ENCODE data around the gene FLYWCH1.

Gene FLYWCH1

DNA sequence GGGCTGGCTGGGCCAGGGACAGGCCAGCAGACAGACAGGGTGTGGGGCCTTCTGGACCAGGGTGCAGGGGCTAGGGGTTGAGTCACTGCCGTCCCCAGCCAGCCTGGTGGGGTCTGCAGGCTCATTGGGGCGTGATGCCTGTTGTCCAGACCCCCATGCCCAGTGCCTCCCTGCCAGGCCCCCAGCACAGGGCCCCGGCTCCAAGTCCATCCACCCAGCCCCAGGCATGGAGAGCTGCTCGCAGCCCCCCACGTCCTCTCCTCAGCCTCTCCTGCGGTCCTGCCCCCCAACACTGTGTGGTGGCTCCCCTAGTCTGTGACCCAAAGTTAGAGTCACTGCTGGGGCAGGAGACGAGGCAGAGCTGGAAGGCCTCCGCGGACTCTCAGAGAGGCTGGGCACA, 75.6 kb downstream of the FLYWCH1 start:
- no peak for DNase-seq

DNA sequence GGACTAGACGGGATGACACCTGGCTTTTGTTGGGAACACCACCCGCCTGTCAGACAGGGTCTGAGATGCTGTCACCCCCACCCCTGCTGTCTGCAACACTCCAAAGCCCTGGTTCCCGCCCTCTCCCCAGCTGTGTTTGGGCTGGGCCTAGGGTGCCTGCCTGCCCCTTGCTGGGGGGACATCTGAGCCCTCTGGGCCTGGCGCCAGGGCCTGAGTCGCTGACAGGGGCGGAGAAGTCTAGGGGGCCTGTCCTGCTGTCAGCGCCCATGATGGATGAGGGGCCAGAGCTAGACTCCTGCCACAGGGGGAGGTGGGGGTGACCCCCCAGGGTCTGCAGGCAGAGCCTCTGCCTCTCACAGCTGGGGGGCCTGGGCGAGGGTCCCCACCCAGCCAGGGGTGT, 76.1 kb downstream of the FLYWCH1 start:
- no peak for DNase-seq

DNA sequence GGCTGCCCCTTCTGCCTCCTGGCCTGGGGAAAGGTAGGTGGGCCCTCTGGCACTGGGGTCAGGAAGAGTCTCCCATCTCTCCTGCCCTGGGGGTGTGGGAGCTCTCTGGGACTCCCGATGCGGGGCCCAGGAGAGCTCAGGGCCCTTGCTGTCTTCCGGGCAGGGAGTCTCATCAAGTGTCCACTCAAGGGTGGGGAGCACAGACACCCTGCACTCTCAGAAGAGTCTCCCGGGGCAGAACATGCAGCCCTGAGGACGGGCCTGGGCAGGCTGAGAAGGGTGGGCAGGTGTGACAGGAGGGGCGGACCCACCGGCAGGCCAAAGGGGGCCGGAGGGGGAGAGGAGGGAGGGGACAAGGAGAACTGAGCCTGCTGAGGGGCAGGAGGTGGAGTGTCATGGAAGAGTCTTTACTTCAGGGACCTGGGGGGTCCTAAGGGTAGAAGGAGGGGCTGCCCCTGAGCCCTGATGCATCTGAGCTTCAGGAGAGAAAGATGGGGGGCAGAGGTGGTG, 76.9 kb downstream of the FLYWCH1 start:
- no peak for DNase-seq

DNA sequence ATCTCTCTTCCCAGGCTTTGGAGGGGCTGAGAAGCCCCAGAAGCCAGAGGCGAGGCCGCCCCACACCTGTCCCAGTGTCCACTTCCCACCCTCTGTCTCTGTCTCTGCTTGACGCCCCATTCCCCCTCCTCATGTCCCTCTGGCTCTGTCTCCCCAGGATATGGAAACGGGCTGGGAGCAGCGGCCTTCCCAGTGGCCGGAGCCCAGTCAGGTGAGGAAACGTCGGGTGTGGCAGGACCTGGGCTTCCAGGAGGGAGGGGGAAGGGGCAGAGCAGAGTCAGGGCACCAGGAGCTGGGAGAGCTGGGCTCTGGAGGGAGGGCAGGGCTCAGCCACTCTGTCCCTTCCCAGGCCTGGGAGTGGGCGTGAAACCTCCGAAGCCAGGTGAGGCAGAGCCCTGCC, 79.2 kb downstream of the FLYWCH1 start:
- no peak for DNase-seq

DNA sequence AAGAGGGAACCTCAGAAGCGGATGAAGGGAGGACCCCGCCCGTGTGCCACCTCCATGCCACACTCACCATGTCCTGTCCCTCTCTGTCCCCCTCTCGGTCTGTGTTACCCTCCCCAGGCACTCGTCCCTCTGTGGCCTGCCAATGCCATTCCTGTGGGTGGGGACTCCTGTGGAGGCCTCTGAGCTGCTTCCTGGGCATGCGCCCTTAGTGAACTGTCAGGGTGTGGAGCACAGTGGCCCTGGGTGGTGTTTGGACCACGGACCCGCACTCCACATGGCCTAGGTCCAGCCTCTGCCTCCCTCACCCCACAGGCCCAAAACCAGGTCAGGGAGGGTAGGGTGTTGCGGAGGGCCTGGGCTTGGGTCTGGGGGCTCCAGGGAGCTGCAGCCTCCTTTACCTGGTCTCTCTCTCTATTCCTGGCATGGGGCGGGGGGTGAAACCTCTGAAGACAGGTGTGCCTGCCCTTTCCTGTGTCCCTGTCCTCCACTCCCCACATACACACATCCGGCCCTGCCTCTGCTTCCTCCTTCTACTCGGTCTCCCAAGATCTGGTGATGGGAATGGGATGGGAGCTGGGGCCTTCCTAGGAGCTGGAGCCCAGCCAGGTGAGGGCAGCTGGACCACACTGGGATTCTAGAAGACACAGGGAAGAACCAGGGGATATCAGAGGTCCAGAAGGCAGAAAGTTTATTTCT, 80.0 kb downstream of the FLYWCH1 start:
- no peak for DNase-seq

DNA sequence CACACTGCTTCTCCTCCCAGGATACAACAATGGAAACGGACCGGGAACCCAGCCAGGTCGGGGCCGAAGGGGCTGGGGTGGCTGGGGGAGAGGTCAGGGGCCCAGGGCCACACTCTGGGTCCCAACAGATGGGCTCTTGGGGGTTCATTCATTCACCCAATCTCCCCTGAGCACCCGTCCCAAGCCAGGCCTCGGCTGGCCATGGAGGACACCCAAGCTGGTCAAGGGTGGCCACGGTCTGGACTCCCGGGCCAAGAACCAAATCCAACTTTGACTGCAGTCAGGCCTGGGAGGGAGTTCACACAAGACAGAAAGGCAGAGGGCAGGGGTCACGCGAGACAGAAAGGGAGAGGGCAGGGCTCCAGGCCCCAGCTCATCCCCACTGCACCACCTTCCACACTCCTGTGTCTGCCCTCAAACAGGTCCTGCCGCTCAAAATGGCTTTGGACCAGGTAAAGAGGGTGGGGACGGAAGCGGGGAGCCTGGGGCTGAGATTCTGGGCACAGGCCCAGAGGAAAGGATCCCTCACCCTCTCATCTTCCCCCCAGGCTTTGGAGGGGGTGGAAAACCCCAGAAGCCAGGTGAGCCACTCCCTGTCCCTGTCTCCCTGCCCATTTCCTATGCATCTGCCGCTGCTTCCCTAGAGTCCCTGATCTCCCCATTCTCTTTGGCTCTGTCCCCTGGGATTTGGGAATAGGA, 80.8 kb downstream of the FLYWCH1 start:
- DNase-seq, result no peak

DNA sequence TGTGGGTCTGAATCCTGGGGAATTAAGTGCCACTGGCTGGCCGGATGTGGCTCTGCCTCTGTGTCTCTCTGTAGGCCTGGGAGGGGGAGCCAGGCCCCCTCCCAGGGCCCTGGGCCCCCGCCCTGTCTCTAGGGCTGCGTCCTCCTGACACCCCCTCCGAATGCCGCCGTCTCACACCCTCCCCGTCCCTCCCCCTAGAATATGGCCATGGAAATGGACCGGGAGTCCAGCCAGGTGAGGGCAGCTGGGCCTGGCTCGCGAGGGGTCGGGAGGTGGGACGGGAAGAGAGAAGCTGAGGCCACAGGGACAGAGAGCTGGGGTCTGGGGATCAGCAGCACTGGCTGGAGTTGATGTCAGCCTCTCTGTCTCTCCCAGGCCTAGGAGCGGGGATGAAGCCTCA, 84.6 kb downstream of the FLYWCH1 start:
- DNase-seq, result no peak

DNA sequence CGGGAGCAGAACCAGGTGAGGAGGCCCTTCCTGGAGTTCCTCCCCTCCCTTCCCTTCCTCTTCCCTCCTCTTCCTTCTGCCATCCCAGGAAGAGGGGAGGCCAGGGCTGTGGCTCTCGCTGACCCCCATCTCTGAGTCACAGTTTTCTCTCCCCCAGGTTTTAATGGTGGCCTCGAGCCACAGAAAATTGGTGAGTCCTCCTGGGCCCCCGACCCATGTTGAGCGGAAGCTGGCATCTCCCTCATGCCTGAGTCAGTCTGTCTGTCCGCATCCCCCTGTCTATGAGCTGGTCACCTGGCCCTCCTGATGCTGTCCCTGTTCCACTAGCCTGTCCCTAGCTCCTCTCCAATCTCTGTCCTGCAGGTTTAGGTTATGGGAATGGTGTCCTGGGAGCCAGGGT, 88.2 kb downstream of the FLYWCH1 start:
- no peak for DNase-seq

DNA sequence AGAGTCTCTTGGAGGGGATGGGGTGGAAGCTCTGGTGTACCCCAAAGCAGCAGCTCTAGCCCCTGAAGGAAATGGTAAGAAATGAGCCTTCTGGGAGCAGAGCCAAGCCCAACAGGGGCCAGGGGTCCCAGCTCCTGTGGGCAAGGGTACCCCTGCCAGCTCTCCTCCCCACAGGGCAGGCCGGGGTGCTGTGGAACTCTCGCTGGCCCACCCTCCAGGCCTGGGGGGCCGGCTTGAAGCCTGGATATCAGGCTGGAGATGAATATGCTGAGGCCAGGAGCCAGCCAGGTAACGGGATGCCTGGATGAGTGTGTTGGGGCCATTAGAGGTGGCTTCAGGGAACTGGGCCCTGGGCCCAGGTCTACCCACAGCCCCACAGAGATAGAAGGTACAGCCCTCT, 88.8 kb downstream of the FLYWCH1 start:
- no peak for DNase-seq

Measured in stimulated activated CD4-positive, alpha-beta T cell treated with anti-CD3 and anti-CD28 coated beads, Interleukin-1b, Interleukin-23, amount 100 ng/mL, for 48 hours (primary cell).